OCI-LY7 (cell line): ENCODE results near the gene YOD1. TPM values are rescaled to one million over a fixed set of nuclear protein-coding genes. Genes with fewer than 3 reads are reported as not detected.

Experiments used
- BruUV-seq: library from RNA; stranded (reverse); fragments of 400-500 nt; replicated peaks from 2 replicates; lab custom pipeline; 2021; lab: Mats Ljungman, UMichigan
- CTCF ChIA-PET: fragments of 300-600 bp; sonication (Branson Sonifier 250); formaldehyde crosslinking; loops from one replicate; lab custom pipeline; 2022; ENCODE audit warnings: antibody characterized with exemption; ENCODE audit not compliant: unreplicated experiment; lab: Charles Lee
- POLR2A ChIA-PET: fragments of 300-600 bp; sonication (Branson Sonifier 250); formaldehyde crosslinking; loops from one replicate; lab custom pipeline; 2022; ENCODE audit warnings: antibody characterized with exemption; lab: Charles Lee
- DNase-seq: peaks from one replicate; pipeline ENCODE4 v3.0.0-alpha.2; 2015; ENCODE audit warnings: low spot score
- H2AFZ ChIP-seq: fragments of 200-600 bp; sonication (generic), shearing (Covaris generic); 2 replicates; pipeline ENCODE4 v1.6.1; 2014; ENCODE audit warnings: mild to moderate bottlenecking, antibody characterized with exemption, low read length, moderate library complexity
- H3K27ac ChIP-seq: fragments of 200-600 bp; sonication (generic); 2 replicates; pipeline ENCODE4 v1.5.1; 2014; ENCODE audit warnings: mixed run types, low read depth, mild to moderate bottlenecking, moderate library complexity, low read length, inconsistent platforms; ENCODE audit not compliant: poor library complexity, severe bottlenecking
- H3K36me3 ChIP-seq: fragments of 200-600 bp; sonication (generic); 2 replicates; pipeline ENCODE4 v1.6.1; 2014; ENCODE audit warnings: mild to moderate bottlenecking, antibody characterized with exemption, low read length, moderate library complexity, mixed read lengths; ENCODE audit not compliant: insufficient read depth
- H3K4me1 ChIP-seq: fragments of 200-600 bp; sonication (generic); 2 replicates; pipeline ENCODE4 v1.5.1; 2014; ENCODE audit warnings: mild to moderate bottlenecking, low read length; ENCODE audit not compliant: insufficient read depth, poor library complexity, severe bottlenecking
- H3K4me2 ChIP-seq: fragments of 200-600 bp; sonication (generic); 2 replicates; pipeline ENCODE4 v1.6.1; 2014; ENCODE audit warnings: mild to moderate bottlenecking, low read length
- H3K4me3 ChIP-seq: fragments of 200-600 bp; sonication (generic); 2 replicates; pipeline ENCODE4 v1.5.1; 2014; ENCODE audit warnings: mild to moderate bottlenecking, low read depth, low read length; ENCODE audit not compliant: poor library complexity, severe bottlenecking
- H3K79me2 ChIP-seq: fragments of 200-600 bp; sonication (generic); 2 replicates; pipeline ENCODE4 v1.6.1; 2016; ENCODE audit warnings: low read depth, mild to moderate bottlenecking, low read length, moderate library complexity, mixed read lengths; ENCODE audit not compliant: insufficient read depth
- H3K9me2 ChIP-seq: fragments of 200-600 bp; sonication (generic); 2 replicates; pipeline ENCODE4 v1.6.1; 2016; ENCODE audit warnings: mild to moderate bottlenecking, low read length, mixed read lengths; ENCODE audit not compliant: insufficient read depth
- H3K9me3 ChIP-seq: fragments of 200-600 bp; sonication (generic); 2 replicates; pipeline ENCODE4 v1.6.1; 2014; ENCODE audit warnings: mild to moderate bottlenecking, mixed run types, low read length, mixed read lengths
- H4K20me1 ChIP-seq: fragments of 200-600 bp; sonication (generic); 2 replicates; pipeline ENCODE4 v1.6.1; 2014; ENCODE audit warnings: mild to moderate bottlenecking, antibody characterized with exemption, low read length, moderate library complexity, mixed read lengths; ENCODE audit not compliant: insufficient read depth
- CTCF ChIP-seq: fragments of 200-600 bp; sonication (generic); conservative IDR thresholded peaks from 2 replicates; pipeline ENCODE4 v1.5.1; 2014; ENCODE audit warnings: mild to moderate bottlenecking, antibody characterized with exemption, low read length, moderate library complexity, mixed read lengths
- EZH2phosphoT487 ChIP-seq: fragments of 200-600 bp; sonication (generic); IDR thresholded peaks from 2 replicates; pipeline ENCODE4 v1.6.1; 2018; ENCODE audit warnings: low read depth, borderline replicate concordance, mild to moderate bottlenecking, mixed run types, antibody characterized with exemption, low read length, moderate library complexity, mixed read lengths
- intact Hi-C: fragments of 100-400 bp; cut with micrococcal nuclease; formaldehyde crosslinking; loops from one replicate; pipeline ENCODE4 v1.10.0; 2022; ENCODE audit not compliant: unreplicated experiment
- total RNA-seq, 2 experiments: library from RNA; depleted of rRNA in 1 of 2; stranded (reverse); fragments of >200 nt in 1 of 2; shearing (Covaris generic) in 1 of 2; gene quantifications; 2 replicates each; pipeline ENCODE4 v1.2.3, GENCODE V29; 2014 to 2022

YOD1 gene
- total RNA-seq, 2 experiments from 2014 or later = 16.2 to 16.5 TPM

- Histone ChIP-seq H3K27ac (no peak overlapping the region), H3K9me2 (no peaks in the 10 kb centered on the region), H3K79me2 (no peaks in the 10 kb centered on the region), H3K4me3 (no peak overlapping the region), H3K4me2 (no peak overlapping the region), H3K4me1 (no peaks in the 10 kb centered on the region), H2AFZ (no peak overlapping the region), H3K9me3 (no peaks in the 10 kb centered on the region), H3K36me3 (no peaks in the 10 kb centered on the region), H4K20me1 (no peaks in the 10 kb centered on the region)
- no peak for DNase-seq
- TF ChIP-seq EZH2phosphoT487 (no peak), CTCF (no peak)
- intact Hi-C loops = no loop called here
- BruUV-seq = no TSS peak
- POLR2A ChIA-PET = interaction anchor here (0.7 to 0.8 kb wide), 3 partner anchors 10 to 208 kb away, joined by 3 to 4 read pairs (median 3); no protein-coding TSS in a partner anchor
- CTCF ChIA-PET = no interaction called here
Observed at GRCh38 chr1:207036865-207037264, 14.1 kb downstream of the YOD1 start.

GRCh38 chr1:207035877-207036551 lies 15.0 kb downstream of the YOD1 start:
- Histone ChIP-seq H3K4me2 (no peak overlapping the region), H3K9me3 (no peaks in the 10 kb centered on the region), H3K4me1 (no peaks in the 10 kb centered on the region), H3K27ac (no peak overlapping the region), H3K36me3 (no peaks in the 10 kb centered on the region), H2AFZ (no peak overlapping the region), H4K20me1 (no peaks in the 10 kb centered on the region), H3K79me2 (no peaks in the 10 kb centered on the region), H3K9me2 (no peaks in the 10 kb centered on the region), H3K4me3 (no peak overlapping the region)
- no peak for DNase-seq
- no TSS peak for BruUV-seq
- TF ChIP-seq EZH2phosphoT487 (no peak), CTCF (no peak)
- POLR2A ChIA-PET = interaction anchor here (0.7 to 0.8 kb wide), 2 partner anchors 11 to 17 kb away, joined by 3 to 4 read pairs; no protein-coding TSS in a partner anchor
- intact Hi-C loops = no loop called here
- CTCF ChIA-PET = no interaction called here

- BruUV-seq = no TSS peak
Observed at GRCh38 chr1:207034998-207035397, 16.0 kb downstream of the YOD1 start.

More at GRCh38 chr1:207034998-207035397, 16.0 kb downstream of the YOD1 start:
- TF ChIP-seq EZH2phosphoT487 = no peak
- no peak for TF ChIP-seq CTCF
- Histone ChIP-seq H3K4me2 (no peak overlapping the region), H3K9me2 (no peaks in the 10 kb centered on the region), H3K4me1 (no peaks in the 10 kb centered on the region), H3K36me3 (no peaks in the 10 kb centered on the region), H3K4me3 (no peak overlapping the region), H2AFZ (no peak overlapping the region), H4K20me1 (no peaks in the 10 kb centered on the region), H3K79me2 (no peaks in the 10 kb centered on the region), H3K27ac (no peak overlapping the region), H3K9me3 (no peaks in the 10 kb centered on the region)
- intact Hi-C loops = no loop called here
- no peak for DNase-seq
- CTCF ChIA-PET = no interaction called here
- POLR2A ChIA-PET = interaction anchor here (1.2 to 1.7 kb wide), 2 partner anchors 24 to 45 kb away, joined by 4 to 5 read pairs; no protein-coding TSS in a partner anchor
